Measurements from ENCODE around the gene FHOD1. TPM values are rescaled to one million over a fixed set of nuclear protein-coding genes. Genes with fewer than 3 reads are reported as not detected.

The FHOD1 gene
- total and polyA plus RNA-seq, 10 of the 15 experiments (the other 5 are each of a cell fraction or from before 2014, with no cell fraction given): 8.9 to 65.7 (median 18.1) TPM

GRCh38 chr16:67296420-67296819 lies 49.1 kb upstream of the FHOD1 start (continued):
- no peak for TF ChIP-seq LARP7 (IDR thresholded peaks at IDR 0.05)
- TF ChIP-seq FOS (IDR thresholded peaks at IDR 0.05; ENCODE audit: borderline replicate concordance, extremely low read depth, insufficient read length): no peak
- no peak for TF ChIP-seq ZBTB33 (IDR thresholded peaks at IDR 0.05)
- no peak for TF ChIP-seq PAX8 (IDR thresholded peaks at IDR 0.05)
- TF ChIP-seq SIN3A (IDR thresholded peaks at IDR 0.05; ENCODE audit: low read depth, low read length): no peak

- in situ Hi-C loops (cut with MboI) (no loop called here), intact Hi-C loops (cut with micrococcal nuclease; ENCODE audit: unreplicated experiment) (no loop called here)
- no TSS peak for BruUV-seq (replicated peaks)
- DNase-seq (ENCODE audit: low read depth, low spot score) (no peak), FAIRE-seq (no peak), ATAC-seq (no peak)
- Histone ChIP-seq H3K27ac (ENCODE audit: control insufficient read depth, insufficient read depth) (no peak overlapping the region), H3K4me1 (ENCODE audit: control insufficient read depth, insufficient read depth, low read length) (no peaks in the 10 kb centered on the region), H2AFZ (ENCODE audit: control insufficient read depth, low read depth, low read length) (no peak overlapping the region), H3K36me3 (ENCODE audit: control insufficient read depth in 2 of 2, insufficient read depth in 2 of 2, low read length in 1 of 2) (no peaks in the 10 kb centered on the region), H3K4me2 (ENCODE audit: control insufficient read depth, insufficient read depth) (no peak overlapping the region), H3K9ac (ENCODE audit: control insufficient read depth, insufficient read depth, low read length) (no peak overlapping the region), H4K20me1 (ENCODE audit: control insufficient read depth, insufficient read depth) (no peaks in the 10 kb centered on the region), H3K27me3 (replicated peaks in 1 of 2; ENCODE audit: control insufficient read depth in 2 of 2, insufficient read depth in 2 of 2, low read length in 1 of 2) (no peaks in the 10 kb centered on the region; a peak in 1 of 4 replicates), H3K79me2 (ENCODE audit: control insufficient read depth, insufficient read depth, low read length) (no peaks in the 10 kb centered on the region), H3K9me3 (replicated peaks; ENCODE audit: control insufficient read depth, insufficient read depth, low read length) (no peaks in the 10 kb centered on the region), H3K4me3 (no peak overlapping the region)
- SMC1A ChIA-PET (ENCODE audit: uncharacterized antibody, unreplicated experiment): no interaction called here
- CTCF ChIA-PET: interaction anchor here (1.5 kb wide), 1 partner anchor 17 kb away, joined by 3 read pairs; no protein-coding TSS in a partner anchor
- 22% methylated on average over 7 of the region's 7 CpGs for WGBS (ENCODE audit: insufficient coverage, insufficient replicate concordance, low lambda C conversion rate, missing lambda C conversion rate)
- POLR2A ChIA-PET: no interaction called here
- RAD21 ChIA-PET (ENCODE audit: unreplicated experiment): no interaction called here
- no peak for TF ChIP-seq RFX5 (IDR thresholded peaks at IDR 0.05; ENCODE audit: low read depth, low read length)
- TF ChIP-seq GATAD2B (conservative IDR thresholded peaks at IDR 0.05; ENCODE audit: low read depth): no peak
- no peak for TF ChIP-seq RAD21 (IDR thresholded peaks at IDR 0.05; ENCODE audit: insufficient read depth, low read depth, low read length)
- TF ChIP-seq HDGF (IDR thresholded peaks at IDR 0.05): no peak
- TF ChIP-seq CTCF (IDR thresholded peaks at IDR 0.05 in 2 of 3, conservative IDR thresholded peaks at IDR 0.05 in 1 of 3; ENCODE audit: control insufficient read depth in 2 of 3, extremely low read depth in 1 of 3, insufficient read depth in 1 of 3, low read depth in 3 of 3, low read length in 3 of 3): no peak
- TF ChIP-seq MAX (IDR thresholded peaks at IDR 0.05; ENCODE audit: low read depth, low read length): no peak
- TF ChIP-seq ELK1 (IDR thresholded peaks at IDR 0.05; ENCODE audit: low read depth, low read length): no peak
- TF ChIP-seq IRF4 (IDR thresholded peaks at IDR 0.05; ENCODE audit: low read depth, low read length): no peak
- no peak for TF ChIP-seq CBFB (IDR thresholded peaks at IDR 0.05; ENCODE audit: low read depth)
- TF ChIP-seq PAX5 (IDR thresholded peaks at IDR 0.05; ENCODE audit: borderline replicate concordance, low read depth, low read length): no peak
- no peak for TF ChIP-seq HDAC6 (IDR thresholded peaks at IDR 0.05; ENCODE audit: unreplicated experiment)
- TF ChIP-seq ESRRA (IDR thresholded peaks at IDR 0.05; ENCODE audit: low read length): no peak
- TF ChIP-seq GABPA (IDR thresholded peaks at IDR 0.05; ENCODE audit: low read depth): no peak
- no peak for TF ChIP-seq SREBF2 (IDR thresholded peaks at IDR 0.05; ENCODE audit: low read length)
- TF ChIP-seq YY1 (IDR thresholded peaks at IDR 0.05; ENCODE audit: low read depth, low read length): no peak
These were observed 47.7 kb upstream of the FHOD1 start for GRCh38 chr16:67294938-67295361.

All from GM12878 (cell line).